Stomach (tissue), 9 donors: ENCODE results near the gene GOLGA7B. TPM values are rescaled to one million over a fixed set of nuclear protein-coding genes. Genes with fewer than 3 reads are reported as not detected.
A peak's percentile ranks its signal among the peaks of the same experiment; 100 is the strongest.

Source experiments
- DNase-seq, 2 donors: peaks; one replicate each; pipeline versions ENCODE4 v3.0.0 to v3.0.0-alpha.2; 2013 to 2019
- H3K27ac ChIP-seq, 5 donors: fragments of 200-600 bp in 4 of 5; sonication (generic) in 4 of 5; one replicate each; pipeline ENCODE4 v1.5.1; 2013 to 2019; ENCODE audit warnings: mild to moderate bottlenecking in 1 of 5, moderate library complexity in 1 of 5
- H3K27me3 ChIP-seq, 3 donors: fragments of 200-600 bp; sonication (generic); one replicate each; pipeline ENCODE4 v1.5.1; 2017 to 2019; ENCODE audit warnings: mixed run types in 1 of 3
- H3K36me3 ChIP-seq, 4 donors: fragments of 200-600 bp; sonication (generic); 1 replicate in 3 of 4; 2 replicates in 1 of 4; pipeline ENCODE4 v1.5.1; 2016 to 2019
- H3K4me1 ChIP-seq, 4 donors: fragments of 200-600 bp; sonication (generic); one replicate each; pipeline ENCODE4 v1.5.1; 2016 to 2019
- H3K4me3 ChIP-seq, 4 donors: fragments of 200-600 bp; sonication (generic) in 3 of 4; one replicate each; pipeline ENCODE4 v1.5.1; 2016 to 2019; ENCODE audit warnings: mild to moderate bottlenecking in 1 of 4
- H3K9me3 ChIP-seq, 4 donors: fragments of 200-600 bp; sonication (generic); one replicate each; pipeline ENCODE4 v1.5.1; 2016 to 2019
- CTCF ChIP-seq, 7 experiments: fragments of 450-650 bp in 4 of 7; fragments of 200-600 bp in 3 of 7; sonication (generic) in 3 of 7; IDR thresholded peaks; one replicate each; pipeline ENCODE4 v1.5.1; 2016 to 2019; ENCODE audit warnings: antibody characterized with exemption in 7 of 7, control low read depth in 2 of 7, mild to moderate bottlenecking in 1 of 7
- EP300 ChIP-seq: sonication (generic); formaldehyde crosslinking; IDR thresholded peaks from one replicate; pipeline ENCODE4 v1.6.1; 2017; ENCODE audit warnings: antibody characterized with exemption
- POLR2A ChIP-seq, 4 donors: fragments of 450-650 bp; IDR thresholded peaks; one replicate each; pipeline ENCODE4 v1.6.1; 2016; ENCODE audit warnings: antibody characterized with exemption in 4 of 4, control low read depth in 2 of 4, mild to moderate bottlenecking in 1 of 4, moderate library complexity in 1 of 4
- POLR2AphosphoS5 ChIP-seq, 3 donors: sonication (generic); formaldehyde crosslinking; IDR thresholded peaks; one replicate each; pipeline ENCODE4 v1.6.1; 2016; ENCODE audit warnings: antibody characterized with exemption in 3 of 3
- WGBS, 5 donors: extraction: QIAGEN DNeasy Blood & Tissue Kit in 3 of 5; methylation state at CpG; one replicate each; pipeline versions ENCODE4 v1.1.5 to v1.1.7; 2013 to 2018; 5-methylcytosine and 5-hydroxymethylcytosine counted together
- intact Hi-C: fragments of 100-400 bp; cut with DNase I; formaldehyde crosslinking; loops from one replicate; pipeline ENCODE4 v1.15.1; 2023; ENCODE audit warnings: low total_unique reads
- polyA plus RNA-seq, 3 donors: library from polyadenylated mRNA; stranded (reverse); fragments of 200-250 nt; gene quantifications; one replicate each; pipeline ENCODE4 v1.2.3, GENCODE V29; 2013
- total RNA-seq, 5 donors: library from RNA; depleted of rRNA; stranded (reverse); fragments of >200 nt; gene quantifications; one replicate each; pipeline versions ENCODE4 v1.1.0 to v1.2.3, GENCODE V29; 2014 to 2016
- donor health status: healthy with polysubstance abuse.
- donor health status: Bipolar disorder and iron deficiency.
- donor health status: healthy.

GOLGA7B gene
- total and polyA plus RNA-seq, 8 donors: 0.31 to 2.8 (median 0.83) TPM

- no peak overlapping the region for H3K27ac ChIP-seq
- H3K36me3 ChIP-seq: no peaks in the 10 kb centered on the region
- WGBS, 5 donors: 88 to 96% (median 94%) methylated on average over 3 of the region's 3 CpGs
- no peak overlapping the region for H3K4me3 ChIP-seq
- H3K27me3 ChIP-seq: peaks cover 0 to 38% (median 11%) of the 10 kb centered on the region in 3 donors
- TF ChIP-seq EP300 (no peak), POLR2AphosphoS5 (IDR thresholded peaks at IDR 0.05) (no peak), POLR2A (IDR thresholded peaks at IDR 0.05) (no peak), CTCF (IDR thresholded peaks at IDR 0.05) (no peak)
- DNase-seq: no peak
- peaks cover 0 to 22% (median 5%) of the 10 kb centered on the region in 4 donors for H3K4me1 ChIP-seq
- H3K9me3 ChIP-seq: no peaks in the 10 kb centered on the region
- intact Hi-C loops: no loop called here
Measured at GRCh38 chr10:97844678-97845077, 5.0 kb upstream of the GOLGA7B start.

GRCh38 chr10:97849103-97849686 lies 448 bp upstream of the GOLGA7B start:
- TF ChIP-seq EP300 (no peak), CTCF (IDR thresholded peaks at IDR 0.05) (no peak), POLR2A (IDR thresholded peaks at IDR 0.05) (no peak), POLR2AphosphoS5 (IDR thresholded peaks at IDR 0.05) (no peak)
- intact Hi-C loops: no loop called here
- H3K36me3 ChIP-seq: no peaks in the 10 kb centered on the region
- H3K4me1 ChIP-seq: peaks cover 6 to 26% (median 15%) of the 10 kb centered on the region in 4 donors
- peak overlapping the region in 3 of 5 donors; percentile 46 to 51 (median 47) for H3K27ac ChIP-seq
- no peaks in the 10 kb centered on the region for H3K9me3 ChIP-seq
- 3 to 6% (median 5%) methylated on average over 16 of the region's 16 CpGs for WGBS, 5 donors
- H3K27me3 ChIP-seq: peaks cover 0 to 82% (median 36%) of the 10 kb centered on the region in 3 donors
- DNase-seq: peak in 1 of 2 donors; percentile 41
- H3K4me3 ChIP-seq: peak overlapping the region; percentile 53 to 84 (median 62)

- no peaks in the 10 kb centered on the region for H3K9me3 ChIP-seq
- peak in 1 of 2 donors; percentile 54 for DNase-seq
- H3K36me3 ChIP-seq: no peaks in the 10 kb centered on the region
- H3K27me3 ChIP-seq: peaks cover 0 to 76% (median 39%) of the 10 kb centered on the region in 3 donors
- intact Hi-C loops: no loop called here
- peak overlapping the region in 1 of 5 donors; percentile 51 for H3K27ac ChIP-seq
- H3K4me1 ChIP-seq: peaks cover 6 to 26% (median 15%) of the 10 kb centered on the region in 4 donors
- TF ChIP-seq EP300 (no peak), CTCF (IDR thresholded peaks at IDR 0.05) (no peak), POLR2AphosphoS5 (IDR thresholded peaks at IDR 0.05) (no peak), POLR2A (IDR thresholded peaks at IDR 0.05) (no peak)
- 8 to 16% (median 12%) methylated on average over 11 to 13 of the region's 13 CpGs for WGBS, 5 donors
- H3K4me3 ChIP-seq: peak overlapping the region; percentile 53 to 84 (median 62)
Measured at GRCh38 chr10:97850446-97850845, 803 bp downstream of the GOLGA7B start.

- Histone ChIP-seq H3K9me3 (no peaks in the 10 kb centered on the region), H3K27ac (no peak overlapping the region), H3K27me3 (peaks cover 0 to 69% (median 39%) of the 10 kb centered on the region in 3 donors), H3K36me3 (no peaks in the 10 kb centered on the region), H3K4me1 (peaks cover 6 to 26% (median 15%) of the 10 kb centered on the region in 4 donors), H3K4me3 (no peak overlapping the region)
- intact Hi-C loops: no loop called here
- TF ChIP-seq POLR2AphosphoS5 (IDR thresholded peaks at IDR 0.05) (no peak), CTCF (IDR thresholded peaks at IDR 0.05) (no peak)
- peak in 1 of 2 donors; percentile 28 for DNase-seq
- 70 to 82% (median 78%) methylated on average over 6 to 7 of the region's 7 CpGs for WGBS, 5 donors
Measured at GRCh38 chr10:97851341-97852001, 1.8 kb downstream of the GOLGA7B start.
